WTC11 (cell line): ENCODE measurements around the gene PLA2G4E. TPM values are rescaled to one million over a fixed set of nuclear protein-coding genes. Genes with fewer than 3 reads are reported as not detected.

ENCODE experiments used
- ATAC-seq: fragments of 200-7000 bp; cut with Tn5 transposase; 2 replicates; pipeline ENCODE4 v1.10.0; 2021; ENCODE audit warnings: mild to moderate bottlenecking, moderate library complexity
- CTCF ChIA-PET: fragments of 300-600 bp; sonication (Branson Sonifier 250); formaldehyde crosslinking; loops from one replicate; lab custom pipeline; 2021; ENCODE audit warnings: antibody characterized with exemption; lab: Charles Lee
- POLR2A ChIA-PET: fragments of 350-600 bp; sonication (Branson Sonifier 250); formaldehyde crosslinking; loops from one replicate; lab custom pipeline; 2021; ENCODE audit warnings: antibody characterized with exemption; lab: Charles Lee
- DNase-seq: peaks from one replicate; pipeline ENCODE4 v3.0.0; 2021; ENCODE audit warnings: low spot score
- H3K27ac Mint-ChIP-seq: 2 replicates; pipeline ENCODE4 v1.8.0; 2021; ENCODE audit warnings: mixed read lengths
- H3K27me3 Mint-ChIP-seq: 2 replicates; pipeline ENCODE4 v1.8.0; 2021; ENCODE audit warnings: low read depth, mild to moderate bottlenecking, moderate library complexity, mixed read lengths
- H3K36me3 Mint-ChIP-seq: 2 replicates; pipeline ENCODE4 v1.8.0; 2021; ENCODE audit warnings: mixed read lengths
- H3K4me1 Mint-ChIP-seq: 2 replicates; pipeline ENCODE4 v1.8.0; 2022; ENCODE audit warnings: mixed read lengths
- H3K4me3 Mint-ChIP-seq: 2 replicates; pipeline ENCODE4 v1.8.0; 2021; ENCODE audit warnings: mild to moderate bottlenecking, moderate library complexity, mixed read lengths
- H3K9me3 Mint-ChIP-seq: 2 replicates; pipeline ENCODE4 v1.8.0; 2021; ENCODE audit warnings: mixed read lengths
- ATF1 ChIP-seq: sonication (generic); formaldehyde crosslinking; IDR thresholded peaks from 2 replicates; pipeline ENCODE4 v1.8.1; 2023; ENCODE audit warnings: mild to moderate bottlenecking, moderate library complexity, missing genetic modification reagents
- ATF2 ChIP-seq: sonication (generic); formaldehyde crosslinking; IDR thresholded peaks from 2 replicates; pipeline ENCODE4 v1.8.1; 2022; ENCODE audit warnings: low read depth, missing genetic modification reagents, borderline replicate concordance
- ATF3 ChIP-seq: sonication (generic); formaldehyde crosslinking; conservative IDR thresholded peaks from 2 replicates; pipeline ENCODE4 v1.8.1; 2022; ENCODE audit warnings: mild to moderate bottlenecking, missing genetic modification reagents
- ATF6 ChIP-seq: sonication (generic); formaldehyde crosslinking; IDR thresholded peaks from 2 replicates; pipeline ENCODE4 v1.8.1; 2023; ENCODE audit warnings: mild to moderate bottlenecking, missing genetic modification reagents
- CREM ChIP-seq: sonication (generic); formaldehyde crosslinking; IDR thresholded peaks from 2 replicates; pipeline ENCODE4 v1.8.1; 2022; ENCODE audit warnings: mild to moderate bottlenecking, missing genetic modification reagents, moderate library complexity
- ESRRA ChIP-seq: sonication (generic); formaldehyde crosslinking; IDR thresholded peaks from 2 replicates; pipeline ENCODE4 v1.8.1; 2022; ENCODE audit warnings: mild to moderate bottlenecking, missing genetic modification reagents, borderline replicate concordance
- KAT7 ChIP-seq: sonication (generic); formaldehyde crosslinking; IDR thresholded peaks from 2 replicates; pipeline ENCODE4 v1.8.1; 2023; ENCODE audit warnings: missing genetic modification reagents, mild to moderate bottlenecking, borderline replicate concordance
- MAX ChIP-seq: sonication (generic); formaldehyde crosslinking; IDR thresholded peaks from 2 replicates; pipeline ENCODE4 v1.8.0; 2022; ENCODE audit warnings: mild to moderate bottlenecking, missing genetic modification reagents
- MXD4 ChIP-seq: fragments of 250-450 bp; sonication (Bioruptor Pico); IDR thresholded peaks from 2 replicates; pipeline ENCODE4 v1.8.0; 2021; ENCODE audit warnings: mild to moderate bottlenecking, moderate library complexity, borderline replicate concordance
- NFATC4 ChIP-seq: fragments of 250-450 bp; sonication (Bioruptor Pico); IDR thresholded peaks from 2 replicates; pipeline ENCODE4 v1.9.0; 2021; ENCODE audit warnings: mild to moderate bottlenecking
- NFE2L1 ChIP-seq: sonication (generic); formaldehyde crosslinking; IDR thresholded peaks from 2 replicates; pipeline ENCODE4 v1.8.1; 2023; ENCODE audit warnings: missing genetic modification reagents
- OVOL2 ChIP-seq: fragments of 250-450 bp; sonication (Bioruptor Pico); IDR thresholded peaks from 2 replicates; pipeline ENCODE4 v1.9.0; 2021; ENCODE audit warnings: mild to moderate bottlenecking, borderline replicate concordance
- RELA ChIP-seq: sonication (generic); formaldehyde crosslinking; IDR thresholded peaks from 2 replicates; pipeline ENCODE4 v1.8.1; 2022; ENCODE audit warnings: missing genetic modification reagents, mild to moderate bottlenecking, borderline replicate concordance
- RORB ChIP-seq: fragments of 250-450 bp; sonication (Bioruptor Pico); IDR thresholded peaks from 2 replicates; pipeline ENCODE4 v1.9.0; 2021; ENCODE audit warnings: mild to moderate bottlenecking
- STAT6 ChIP-seq: sonication (generic); formaldehyde crosslinking; conservative IDR thresholded peaks from 2 replicates; pipeline ENCODE4 v1.8.1; 2023; ENCODE audit warnings: mild to moderate bottlenecking, low read depth, missing genetic modification reagents, moderate library complexity
- TEAD1 ChIP-seq: sonication (generic); formaldehyde crosslinking; IDR thresholded peaks from 2 replicates; pipeline ENCODE4 v1.8.0; 2022; ENCODE audit warnings: mild to moderate bottlenecking, missing genetic modification reagents
- ZMAT4 ChIP-seq: fragments of 250-450 bp; sonication (Bioruptor Pico); IDR thresholded peaks from 2 replicates; pipeline ENCODE4 v1.9.0; 2021; ENCODE audit warnings: mild to moderate bottlenecking
- ZNF423 ChIP-seq: fragments of 250-450 bp; sonication (Bioruptor Pico); IDR thresholded peaks from 2 replicates; pipeline ENCODE4 v2.1.2; 2022; ENCODE audit warnings: mild to moderate bottlenecking, moderate library complexity
- ZNF425 ChIP-seq: fragments of 250-450 bp; sonication (Bioruptor Pico); conservative IDR thresholded peaks from 2 replicates; pipeline ENCODE4 v1.9.0; 2021; ENCODE audit warnings: mild to moderate bottlenecking
- ZNF512 ChIP-seq: sonication (generic); formaldehyde crosslinking; IDR thresholded peaks from 2 replicates; pipeline ENCODE4 v1.8.1; 2022; ENCODE audit warnings: missing genetic modification reagents, borderline replicate concordance
- ZNF671 ChIP-seq: fragments of 250-450 bp; sonication (Bioruptor Pico); IDR thresholded peaks from 2 replicates; pipeline ENCODE4 v1.8.0; 2021; ENCODE audit warnings: mild to moderate bottlenecking
- total RNA-seq: library from RNA; stranded (reverse); gene quantifications from 3 replicates; pipeline ENCODE4 v1.2.3, GENCODE V29; 2021

The PLA2G4E gene
- total RNA-seq, 1 experiment from 2014 or later: not detected

- TF ChIP-seq ZNF423 (CRISPR knock-in tag): no peak
- TF ChIP-seq ATF1 (CRISPR knock-in tag): no peak
- TF ChIP-seq ZMAT4: no peak
- TF ChIP-seq TEAD1 (CRISPR knock-in tag): no peak
- TF ChIP-seq OVOL2 (CRISPR knock-in tag): no peak
- no peak for TF ChIP-seq KAT7
- no peak for TF ChIP-seq ATF6 (CRISPR knock-in tag)
- no peak for TF ChIP-seq ESRRA (CRISPR knock-in tag)
- no peak for TF ChIP-seq ATF3
- no peak for TF ChIP-seq CREM (CRISPR knock-in tag)
- TF ChIP-seq ZNF512 (CRISPR knock-in tag): no peak
- no peak for TF ChIP-seq STAT6
- no peak for TF ChIP-seq MXD4
- TF ChIP-seq RELA (CRISPR knock-in tag): no peak
- no peak for TF ChIP-seq NFATC4
- ChIA-PET CTCF (interaction anchor here (1.3 to 3.2 kb wide), 4 partner anchors 47 to 101 kb away, joined by 3 to 18 read pairs (median 6); partner anchors contain the start of gene EHD4), POLR2A (no interaction called here)
- Mint-ChIP-seq H3K36me3 (peaks cover 2% of the 10 kb centered on the region), H3K9me3 (peaks cover 16% of the 10 kb centered on the region), H3K4me3 (no peak overlapping the region), H3K4me1 (peaks cover 21% of the 10 kb centered on the region), H3K27ac (no peak overlapping the region), H3K27me3 (no peaks in the 10 kb centered on the region; the same call in 1 of the 2 replicates)
- ATAC-seq (no peak), DNase-seq (no peak)
These were observed 16.1 kb upstream of the PLA2G4E start for GRCh38 chr15:42036966-42037365.

GRCh38 chr15:42036112-42036905, 15.5 kb upstream of the PLA2G4E start:
- peaks cover 3% of the 10 kb centered on the region for H3K27me3 Mint-ChIP-seq
- DNase-seq (peak; percentile 38), ATAC-seq (peak; percentile 43)
- H3K4me1 Mint-ChIP-seq: peaks cover 15% of the 10 kb centered on the region
- POLR2A ChIA-PET: no interaction called here
- CTCF ChIA-PET: interaction anchor here (1.3 to 3.2 kb wide), 4 partner anchors 47 to 101 kb away, joined by 3 to 18 read pairs (median 6); partner anchors contain the start of gene EHD4
- H3K27ac Mint-ChIP-seq: no peak overlapping the region
- H3K36me3 Mint-ChIP-seq: peaks cover 9% of the 10 kb centered on the region
- no peak overlapping the region for H3K4me3 Mint-ChIP-seq
- H3K9me3 Mint-ChIP-seq: peaks cover 23% of the 10 kb centered on the region
- TF ChIP-seq ZNF425 (CRISPR knock-in tag): no peak
- TF ChIP-seq ATF2 (CRISPR knock-in tag): no peak
- TF ChIP-seq ZNF671 (CRISPR knock-in tag): no peak
- no peak for TF ChIP-seq NFE2L1 (CRISPR knock-in tag)
- no peak for TF ChIP-seq MAX (CRISPR knock-in tag)
- no peak for TF ChIP-seq RELA (CRISPR knock-in tag)
- TF ChIP-seq RORB (CRISPR knock-in tag): no peak
